Subcutaneous abdominal adipose tissue (tissue), 5 donors: Measurements from ENCODE around the gene COLEC12.

Experiments
- H3K27ac ChIP-seq: one replicate; pipeline ENCODE4 v1.7.0; 2013; ENCODE audit warnings: low read depth, mild to moderate bottlenecking, inconsistent platforms, low read length, moderate library complexity
- H3K27me3 ChIP-seq, 5 donors: one replicate each; pipeline ENCODE4 v1.7.0; 2013; ENCODE audit warnings: low read length in 5 of 5, inconsistent platforms in 1 of 5; ENCODE audit not compliant: control insufficient read depth in 5 of 5, insufficient read depth in 4 of 5
- H3K36me3 ChIP-seq, 5 donors: one replicate each; pipeline ENCODE4 v1.7.0; 2013; ENCODE audit warnings: low read length in 5 of 5; ENCODE audit not compliant: control insufficient read depth in 5 of 5, insufficient read depth in 5 of 5
- H3K4me1 ChIP-seq, 5 donors: one replicate each; pipeline ENCODE4 v1.7.0; 2013; ENCODE audit warnings: low read length in 5 of 5, mild to moderate bottlenecking in 3 of 5, moderate library complexity in 1 of 5; ENCODE audit not compliant: control insufficient read depth in 5 of 5, insufficient read depth in 5 of 5
- H3K4me3 ChIP-seq, 5 donors: one replicate each; pipeline ENCODE4 v1.7.0; 2013; ENCODE audit warnings: low read length in 5 of 5, low read depth in 1 of 5
- H3K9ac ChIP-seq, 5 donors: one replicate each; pipeline ENCODE4 v1.7.0; 2013; ENCODE audit warnings: low read length in 5 of 5, mild to moderate bottlenecking in 4 of 5, moderate library complexity in 3 of 5
- H3K9me3 ChIP-seq, 5 donors: one replicate each; pipeline ENCODE4 v1.7.0; 2013; ENCODE audit warnings: low read length in 5 of 5; ENCODE audit not compliant: control insufficient read depth in 5 of 5
- donor health status: healthy.
- donor health status: healthy.
- donor health status: healthy.
- donor health status: healthy.
- donor health status: healthy.

COLEC12 gene

DNA sequence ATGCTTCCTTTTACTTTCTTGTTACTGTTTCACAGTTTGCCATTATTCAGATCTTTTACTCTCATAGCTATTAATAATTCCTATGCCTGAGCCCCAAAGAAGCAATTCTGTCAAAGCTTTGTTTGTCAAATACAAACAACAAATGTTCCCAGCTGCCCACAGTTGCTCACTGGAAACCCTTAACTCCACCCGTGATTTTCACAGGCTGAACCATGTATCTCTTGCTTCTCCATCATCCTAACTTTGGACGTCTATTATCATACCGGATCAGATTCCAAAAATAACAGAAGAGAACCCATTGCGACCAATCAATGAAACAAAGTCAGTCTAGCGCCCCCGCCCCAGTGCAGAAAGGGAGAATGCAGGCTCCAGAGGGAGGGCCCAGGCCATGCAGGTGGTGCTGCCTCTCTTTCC lies 24.2 kb downstream of the COLEC12 start:
- Histone ChIP-seq H3K27ac (peak overlapping the region; percentile 26), H3K9ac (no peak overlapping the region), H3K4me1 (peaks cover 6 to 36% (median 21%) of the 10 kb centered on the region in 5 donors), H3K27me3 (peaks cover 0 to 3% (median 0%) of the 10 kb centered on the region in 5 donors), H3K9me3 (no peaks in the 10 kb centered on the region), H3K4me3 (no peak overlapping the region), H3K36me3 (peaks cover 0 to 10% (median 0%) of the 10 kb centered on the region in 5 donors)

GRCh38 chr18:475202-476031 lies 25.1 kb downstream of the COLEC12 start:
- H3K9me3 ChIP-seq: no peaks in the 10 kb centered on the region
- peaks cover 6 to 40% (median 25%) of the 10 kb centered on the region in 5 donors for H3K4me1 ChIP-seq
- peak overlapping the region; percentile 26 for H3K27ac ChIP-seq
- H3K9ac ChIP-seq: no peak overlapping the region
- no peak overlapping the region for H3K4me3 ChIP-seq
- peaks cover 0 to 3% (median 0%) of the 10 kb centered on the region in 5 donors for H3K27me3 ChIP-seq
- H3K36me3 ChIP-seq: peaks cover 0 to 6% (median 0%) of the 10 kb centered on the region in 5 donors

DNA sequence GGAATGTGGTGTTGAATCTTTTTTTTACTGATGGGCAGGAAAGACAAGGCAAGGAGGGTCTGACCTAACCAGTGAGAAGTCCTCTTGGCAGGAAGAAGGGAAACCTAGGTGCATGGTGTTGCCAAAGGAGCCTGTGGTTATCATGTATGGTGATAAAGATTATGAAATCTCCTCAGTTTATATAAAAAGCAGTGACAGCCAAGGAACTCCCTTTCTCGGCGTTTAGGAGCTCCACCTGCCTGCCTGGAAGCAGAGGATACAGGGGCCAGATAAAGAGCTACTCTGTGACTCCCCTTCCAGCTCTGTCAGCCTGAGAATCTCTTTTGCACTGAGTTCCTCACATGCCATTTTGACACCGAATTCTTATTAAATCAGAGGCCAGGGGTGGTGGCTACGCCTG lies 26.1 kb downstream of the COLEC12 start:
- H3K9me3 ChIP-seq: no peaks in the 10 kb centered on the region
- H3K27me3 ChIP-seq: peaks cover 0 to 3% (median 0%) of the 10 kb centered on the region in 5 donors
- no peak overlapping the region for H3K4me3 ChIP-seq
- H3K4me1 ChIP-seq: peaks cover 6 to 44% (median 25%) of the 10 kb centered on the region in 5 donors
- no peak overlapping the region for H3K27ac ChIP-seq
- H3K36me3 ChIP-seq: peaks cover 0 to 4% (median 0%) of the 10 kb centered on the region in 5 donors
- H3K9ac ChIP-seq: no peak overlapping the region

- no peak overlapping the region for H3K27ac ChIP-seq
- H3K27me3 ChIP-seq: peaks cover 0 to 3% (median 0%) of the 10 kb centered on the region in 5 donors
- H3K9me3 ChIP-seq: no peaks in the 10 kb centered on the region
- H3K4me1 ChIP-seq: peaks cover 6 to 46% (median 21%) of the 10 kb centered on the region in 5 donors
- peaks cover 0 to 4% (median 0%) of the 10 kb centered on the region in 5 donors for H3K36me3 ChIP-seq
- no peak overlapping the region for H3K4me3 ChIP-seq
- H3K9ac ChIP-seq: no peak overlapping the region
These were observed 26.7 kb downstream of the COLEC12 start for GRCh38 chr18:473802-474201.

DNA sequence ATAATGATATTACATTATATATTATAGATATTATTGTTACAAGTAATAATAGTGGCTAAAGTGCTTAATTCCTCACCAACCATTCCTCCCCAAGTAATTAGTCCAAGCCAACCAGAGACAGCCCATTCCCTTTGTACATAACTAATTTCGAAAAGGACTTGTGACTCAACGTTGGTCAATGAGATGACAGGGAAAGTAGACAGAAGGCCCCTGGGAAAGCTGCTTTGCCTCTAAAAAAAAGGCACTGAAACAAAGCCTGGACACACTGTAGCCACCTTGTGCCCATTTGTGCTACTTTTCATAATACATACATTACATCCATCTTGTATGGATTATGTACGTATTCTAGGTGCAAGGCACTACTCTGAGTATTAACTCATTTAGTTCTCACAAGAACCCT lies 28.8 kb downstream of the COLEC12 start:
- Histone ChIP-seq H3K27me3 (peaks cover 0 to 3% (median 0%) of the 10 kb centered on the region in 5 donors), H3K36me3 (peaks cover 0 to 4% (median 0%) of the 10 kb centered on the region in 5 donors), H3K4me1 (peaks cover 4 to 45% (median 20%) of the 10 kb centered on the region in 5 donors), H3K9me3 (no peaks in the 10 kb centered on the region), H3K9ac (no peak overlapping the region), H3K4me3 (no peak overlapping the region), H3K27ac (no peak overlapping the region)

DNA sequence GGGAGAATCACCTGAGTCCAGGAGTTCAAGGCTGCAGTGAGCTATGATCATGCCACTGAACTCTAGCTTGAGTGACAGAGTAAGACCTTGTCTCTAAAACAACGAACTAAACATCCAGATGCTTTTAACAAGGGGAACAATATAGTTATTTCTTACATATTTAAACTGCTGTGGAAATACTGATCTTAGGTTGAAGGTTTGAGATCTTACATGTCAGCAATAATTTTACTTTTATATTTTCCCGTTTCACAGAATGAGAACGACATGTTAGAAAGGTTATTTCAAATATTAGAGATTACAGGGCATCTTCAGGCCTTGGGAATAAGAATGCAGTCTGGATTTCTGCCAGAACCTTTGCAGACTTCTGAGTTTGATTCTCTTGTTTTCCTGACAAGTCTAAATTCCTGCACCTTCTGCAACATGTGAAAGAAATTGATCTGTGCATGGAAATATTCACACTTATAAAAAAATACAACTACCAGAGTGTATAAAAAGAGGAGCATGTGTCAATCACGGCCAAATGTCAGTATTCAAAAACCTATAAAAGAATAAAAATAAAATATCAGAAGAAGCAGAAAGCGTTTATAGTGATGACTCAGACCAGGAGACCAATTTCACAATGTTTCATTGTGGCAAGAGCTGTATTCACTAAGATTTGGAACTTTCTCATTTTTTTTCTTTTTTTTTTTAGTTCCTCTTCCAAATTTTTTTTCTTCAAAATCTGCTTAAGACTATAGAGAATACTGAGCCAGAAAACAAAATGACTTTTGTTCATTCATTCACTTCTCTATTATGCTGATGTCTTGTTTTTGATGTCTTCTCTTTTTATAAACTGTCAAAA lies 29.6 kb downstream of the COLEC12 start:
- Histone ChIP-seq H3K4me3 (no peak overlapping the region), H3K9ac (no peak overlapping the region), H3K27ac (peak overlapping the region; percentile 17), H3K9me3 (no peaks in the 10 kb centered on the region), H3K4me1 (peaks cover 4 to 36% (median 18%) of the 10 kb centered on the region in 5 donors), H3K27me3 (peaks cover 0 to 3% (median 0%) of the 10 kb centered on the region in 5 donors), H3K36me3 (peaks cover 0 to 4% (median 0%) of the 10 kb centered on the region in 5 donors)

- no peaks in the 10 kb centered on the region for H3K36me3 ChIP-seq
- H3K4me1 ChIP-seq: peaks cover 0 to 22% (median 10%) of the 10 kb centered on the region in 5 donors
- H3K4me3 ChIP-seq: no peak overlapping the region
- H3K9ac ChIP-seq: no peak overlapping the region
- peaks cover 0 to under 1% (median 0%) of the 10 kb centered on the region in 5 donors for H3K27me3 ChIP-seq
- no peaks in the 10 kb centered on the region for H3K9me3 ChIP-seq
- H3K27ac ChIP-seq: no peak overlapping the region
These were observed 31.3 kb downstream of the COLEC12 start for GRCh38 chr18:468955-469790.

GRCh38 chr18:463827-464541 lies 36.5 kb downstream of the COLEC12 start:
- Histone ChIP-seq H3K9me3 (no peaks in the 10 kb centered on the region), H3K27me3 (peaks cover 0 to 3% (median 0%) of the 10 kb centered on the region in 5 donors), H3K9ac (no peak overlapping the region), H3K36me3 (no peaks in the 10 kb centered on the region), H3K4me3 (no peak overlapping the region), H3K27ac (no peak overlapping the region), H3K4me1 (peaks cover 0 to 6% (median 4%) of the 10 kb centered on the region in 5 donors)

GRCh38 chr18:463403-463802 lies 37.1 kb downstream of the COLEC12 start:
- no peak overlapping the region for H3K9ac ChIP-seq
- H3K4me1 ChIP-seq: peaks cover 0 to 9% (median 6%) of the 10 kb centered on the region in 5 donors
- H3K36me3 ChIP-seq: no peaks in the 10 kb centered on the region
- no peak overlapping the region for H3K27ac ChIP-seq
- no peaks in the 10 kb centered on the region for H3K9me3 ChIP-seq
- peaks cover 0 to 4% (median 0%) of the 10 kb centered on the region in 5 donors for H3K27me3 ChIP-seq
- no peak overlapping the region for H3K4me3 ChIP-seq
